Stimulated activated CD8-positive, alpha-beta memory T cell treated with anti-CD3 and anti-CD28 coated beads, Interleukin-7, amount 100 ng/mL, for 24 hours (primary cell): ENCODE measurements around the gene RAPGEF2.

Source experiments
- DNase-seq: peaks from one replicate; pipeline ENCODE4 v3.0.0-alpha.2; 2020; ENCODE audit warnings: low read depth

Gene RAPGEF2

DNA sequence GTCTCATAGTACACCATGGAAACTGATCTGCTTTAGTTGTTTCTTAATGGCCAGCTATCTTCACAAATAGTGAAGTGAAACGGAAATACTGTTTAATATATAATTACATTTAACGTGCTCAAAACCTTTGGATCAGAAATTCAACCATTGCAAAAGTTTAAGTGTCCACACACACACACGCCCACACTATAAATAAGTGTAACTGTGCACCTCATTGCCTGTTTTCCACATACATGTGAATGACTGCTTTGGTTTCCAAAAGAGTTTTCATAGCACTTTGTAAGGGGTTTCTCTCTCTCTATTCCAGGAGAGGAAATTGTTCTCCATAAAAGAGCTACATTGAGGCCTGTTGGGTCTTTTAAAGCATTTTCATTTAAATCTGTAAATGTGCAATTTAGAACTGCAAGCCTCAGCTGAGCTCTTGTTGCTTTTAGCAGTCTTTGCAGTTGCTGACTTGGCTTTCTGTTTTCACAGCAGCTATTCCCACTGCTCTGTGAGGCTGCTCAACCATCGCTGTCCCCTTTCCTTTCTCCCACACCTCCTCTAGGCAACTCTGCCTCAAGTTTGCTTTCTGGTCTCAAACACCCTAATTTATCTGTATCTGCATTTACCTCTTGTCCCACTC lies 94.5 kb downstream of the RAPGEF2 start:
- DNase-seq: no peak

- DNase-seq: no peak
Observed at GRCh38 chr4:159197885-159198269, 95.0 kb downstream of the RAPGEF2 start.

- no peak for DNase-seq
Observed at GRCh38 chr4:159199826-159200225, 96.9 kb downstream of the RAPGEF2 start.

DNA sequence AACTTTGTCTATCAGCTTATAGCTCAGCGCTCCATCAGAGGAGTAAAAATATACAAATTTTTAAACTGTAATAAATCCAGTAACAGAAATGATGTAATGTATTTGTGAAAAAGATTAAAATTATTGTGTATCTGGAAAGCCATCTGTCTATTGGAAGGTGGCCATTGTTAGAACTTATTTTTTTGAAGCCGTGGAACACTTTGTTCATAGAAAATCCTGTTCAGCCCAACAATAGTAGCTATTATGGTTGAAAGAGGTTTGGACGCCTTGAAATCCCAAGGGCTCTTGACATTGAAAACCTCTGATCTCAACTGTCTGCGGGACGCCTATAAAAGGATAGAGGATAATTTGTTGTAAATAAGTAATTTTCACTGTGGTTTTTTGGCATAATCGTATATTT lies 98.3 kb downstream of the RAPGEF2 start:
- DNase-seq: no peak

- no peak for DNase-seq
Observed at GRCh38 chr4:159204566-159204965, 101.7 kb downstream of the RAPGEF2 start.

DNA sequence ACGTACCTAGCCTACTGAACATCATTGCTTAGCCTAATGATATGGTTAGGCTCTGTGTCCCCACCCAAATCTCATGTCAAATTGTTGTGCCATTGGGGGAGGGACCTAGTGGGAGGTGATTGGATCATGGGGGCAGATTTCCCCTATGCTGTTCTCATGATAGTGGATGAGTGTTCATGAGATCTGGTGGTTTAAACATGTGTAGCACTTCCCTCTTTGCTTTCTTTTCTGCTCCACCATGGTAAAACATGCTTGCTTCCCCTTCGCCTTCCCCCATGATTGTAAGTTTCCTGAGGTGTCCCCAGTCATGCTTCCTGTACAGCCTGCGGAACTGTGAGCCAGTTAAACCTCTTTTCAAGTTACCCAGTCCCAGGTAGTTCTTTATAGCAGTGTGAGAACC lies 102.6 kb downstream of the RAPGEF2 start:
- no peak for DNase-seq

- no peak for DNase-seq
Observed at GRCh38 chr4:159206427-159206871, 103.6 kb downstream of the RAPGEF2 start.

GRCh38 chr4:159209249-159209648 lies 106.4 kb downstream of the RAPGEF2 start:
- no peak for DNase-seq

- no peak for DNase-seq
Observed at GRCh38 chr4:159210975-159211374, 108.1 kb downstream of the RAPGEF2 start.

DNA sequence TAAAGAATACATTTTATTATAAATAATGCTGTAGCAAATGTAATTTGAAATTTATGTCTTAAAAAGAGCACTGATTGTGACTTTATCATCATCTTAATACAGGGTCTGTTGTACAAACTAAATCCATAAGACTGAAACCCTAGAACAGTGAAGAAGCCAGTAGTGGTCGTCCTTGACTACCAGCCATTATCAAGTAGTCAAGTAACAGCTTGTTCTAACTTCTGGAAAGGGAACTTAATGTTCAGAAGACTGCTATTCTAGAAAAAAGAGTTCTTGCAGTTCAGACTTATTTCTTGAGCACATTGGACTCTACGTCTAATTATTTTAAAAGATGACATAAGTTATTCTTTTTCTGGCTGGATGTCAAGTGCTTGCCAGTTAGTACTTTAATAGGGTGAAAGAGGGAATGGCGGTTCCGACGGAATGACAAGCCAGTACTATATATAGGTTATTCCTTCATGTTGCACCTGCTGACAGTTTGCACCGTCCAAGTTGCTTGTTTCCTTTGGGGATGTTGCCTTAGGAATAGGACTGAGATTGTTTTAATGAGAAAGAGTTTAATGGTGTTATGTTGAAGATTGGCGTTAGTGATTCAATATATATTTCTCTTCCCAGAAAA lies 109.9 kb downstream of the RAPGEF2 start:
- no peak for DNase-seq

- DNase-seq: no peak
Observed at GRCh38 chr4:159216834-159217233, 114.0 kb downstream of the RAPGEF2 start.

DNA sequence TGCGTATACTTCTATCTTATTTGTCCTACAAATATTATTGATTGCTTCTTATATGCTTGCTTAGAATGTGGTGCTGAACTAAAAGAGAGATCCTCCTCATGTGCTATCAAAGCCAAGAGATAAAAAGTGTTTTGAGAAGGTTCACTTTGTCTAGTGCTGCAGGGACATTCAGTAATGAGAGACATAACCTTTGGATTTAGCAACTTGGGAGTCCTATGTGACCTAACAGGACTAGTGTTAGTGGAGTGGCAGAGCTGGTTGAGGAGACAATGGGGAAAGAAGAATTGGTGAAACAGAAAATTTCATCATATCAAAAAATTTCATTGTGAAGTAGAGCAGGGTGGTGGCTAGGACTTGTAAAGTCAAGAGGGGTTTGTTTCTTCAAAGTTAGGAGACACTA lies 117.0 kb downstream of the RAPGEF2 start:
- no peak for DNase-seq

GRCh38 chr4:159220353-159220752 lies 117.5 kb downstream of the RAPGEF2 start:
- DNase-seq: no peak

DNA sequence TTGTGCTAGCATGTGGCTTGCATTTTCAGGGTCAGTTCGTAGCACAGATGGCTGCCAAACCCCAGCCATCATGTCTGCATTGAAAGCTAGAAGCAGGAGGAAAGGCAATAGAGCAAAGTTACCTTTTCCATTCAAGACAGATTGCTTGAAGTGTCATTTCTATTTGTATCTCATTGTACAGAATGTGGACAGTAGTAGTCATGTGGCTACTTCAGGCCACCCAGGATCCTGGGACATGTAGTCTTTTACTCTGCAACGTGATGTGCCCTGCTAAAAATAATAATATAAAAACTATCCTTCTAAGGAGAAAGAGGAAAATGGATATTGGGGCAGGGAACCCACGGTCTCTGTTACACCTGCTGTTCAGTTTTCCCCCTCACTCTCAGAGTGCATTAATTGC lies 118.4 kb downstream of the RAPGEF2 start:
- no peak for DNase-seq

GRCh38 chr4:159222043-159222552 lies 119.2 kb downstream of the RAPGEF2 start:
- DNase-seq: no peak

GRCh38 chr4:159224408-159224807 lies 121.5 kb downstream of the RAPGEF2 start:
- no peak for DNase-seq

DNA sequence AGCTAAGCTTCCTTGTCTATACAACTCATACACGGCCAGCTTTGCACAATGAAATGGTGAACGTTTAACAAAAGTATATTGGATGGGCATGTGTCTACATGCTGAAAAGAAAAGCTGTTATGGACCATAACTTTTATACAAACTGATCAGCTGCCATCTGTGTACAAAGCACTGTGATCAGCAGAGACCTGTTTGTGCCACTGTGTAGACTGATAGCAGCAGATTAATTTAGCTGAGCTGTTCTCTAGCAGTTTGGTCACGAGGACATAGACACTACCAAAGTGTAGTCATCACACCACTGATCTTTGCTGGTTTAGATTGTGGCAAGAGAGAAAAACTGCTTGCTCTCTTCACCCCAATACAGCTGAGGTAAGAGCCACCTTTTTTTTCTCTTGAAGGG lies 124.5 kb downstream of the RAPGEF2 start:
- DNase-seq: no peak

- no peak for DNase-seq
Observed at GRCh38 chr4:159227984-159228383, 125.1 kb downstream of the RAPGEF2 start.

- DNase-seq: no peak
Observed at GRCh38 chr4:159229164-159229563, 126.3 kb downstream of the RAPGEF2 start.

DNA sequence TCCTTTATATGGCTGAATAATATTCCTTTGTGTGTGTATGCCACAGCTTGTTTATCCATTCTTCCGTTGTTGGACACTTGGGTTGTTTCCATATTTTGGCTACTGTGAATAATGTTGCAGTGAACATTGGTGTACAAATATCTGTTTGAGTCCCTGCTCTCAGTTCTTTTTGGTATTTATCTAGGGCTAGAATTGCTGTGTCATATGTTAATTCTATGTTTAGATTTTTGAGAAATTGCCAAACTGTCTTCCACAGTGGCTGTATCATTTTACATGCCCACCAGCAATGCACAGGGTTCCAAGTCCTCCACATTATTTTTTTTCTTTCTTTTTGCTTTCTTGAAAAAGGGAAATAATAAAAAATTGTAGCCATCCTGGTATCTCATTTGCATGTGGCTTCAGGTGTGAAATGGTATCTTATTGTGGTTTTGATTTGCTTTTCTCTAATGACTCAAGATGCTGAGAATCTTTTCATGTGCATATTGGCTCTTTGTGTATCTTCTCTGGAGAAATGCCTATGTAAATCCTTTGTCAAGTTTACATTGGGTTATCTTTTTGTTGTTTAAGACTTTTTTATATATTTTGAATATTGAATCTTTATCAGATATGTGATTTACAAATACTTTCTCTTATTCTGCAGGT lies 129.7 kb downstream of the RAPGEF2 start:
- no peak for DNase-seq

DNA sequence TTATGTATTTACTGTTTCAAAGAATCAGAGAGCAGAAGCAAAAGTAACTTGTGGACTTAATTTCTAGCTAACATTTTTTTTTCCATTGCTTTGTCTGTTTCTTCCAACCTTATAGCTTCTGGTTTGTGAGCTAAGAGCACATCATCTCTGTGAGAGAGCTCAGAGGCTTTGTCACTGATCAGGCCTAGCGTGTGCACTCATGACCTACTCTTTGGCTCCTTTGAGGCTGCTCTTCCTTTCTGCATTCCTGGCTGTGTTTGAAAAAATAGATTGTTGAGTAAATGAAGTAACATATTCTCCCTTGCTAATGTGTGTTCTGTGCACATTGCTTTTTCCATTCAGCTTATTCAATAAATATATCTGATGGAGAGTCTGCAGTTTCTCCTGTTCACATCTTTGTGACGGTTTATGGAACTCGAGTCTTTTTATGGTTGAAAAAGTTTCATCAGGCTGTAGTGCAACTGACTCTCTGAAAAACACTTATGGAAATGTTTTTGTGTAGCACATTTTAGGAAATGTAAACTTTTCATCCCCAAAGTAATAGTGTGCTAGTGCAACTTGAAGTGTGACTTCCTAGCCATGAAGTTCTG lies 133.0 kb downstream of the RAPGEF2 start:
- no peak for DNase-seq

DNA sequence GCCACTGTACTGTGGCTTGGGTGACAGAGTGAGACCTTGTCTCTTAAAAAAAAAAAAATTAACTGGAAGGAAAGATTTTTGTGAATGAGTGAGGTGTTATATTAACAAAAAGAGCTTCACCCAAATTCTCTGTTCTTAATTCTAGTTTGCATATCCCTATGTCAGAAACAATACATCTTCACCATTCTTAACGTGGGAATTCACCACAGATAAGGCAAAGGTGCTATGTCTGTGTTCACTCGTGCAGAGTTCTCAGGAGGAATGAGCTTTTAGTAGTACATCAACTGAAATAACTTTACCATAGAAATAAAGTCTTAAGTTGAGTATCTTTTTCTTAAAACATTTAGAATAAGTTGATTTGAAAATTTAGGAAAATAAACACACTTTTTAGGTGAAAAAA lies 135.1 kb downstream of the RAPGEF2 start:
- DNase-seq: no peak

DNA sequence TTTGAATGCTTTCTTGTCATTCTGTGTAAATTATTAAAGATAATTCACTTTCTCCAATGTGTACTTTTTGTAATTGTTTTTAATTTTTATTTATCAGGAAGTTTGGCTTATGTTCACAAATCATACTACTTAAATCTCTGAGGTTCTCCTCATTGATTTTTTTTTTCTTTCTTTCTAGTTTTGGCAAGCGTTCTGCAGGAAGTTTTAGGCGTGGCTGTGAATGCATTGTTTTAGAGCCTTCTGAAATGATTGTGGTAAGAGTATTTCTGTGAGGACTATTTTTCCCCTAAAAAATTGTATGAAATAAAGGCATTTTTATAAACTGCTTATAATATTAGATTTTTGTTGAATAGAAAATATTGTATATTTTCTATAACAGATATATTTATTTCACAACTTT lies 135.8 kb downstream of the RAPGEF2 start:
- DNase-seq: no peak
